DOHH2 (cell line): Measurements from ENCODE around the gene SLC45A3.

Source experiments
- CTCF ChIP-seq: fragments of 200-600 bp; sonication (generic); IDR thresholded peaks from one replicate; pipeline ENCODE4 v1.5.1; 2014; ENCODE audit warnings: antibody characterized with exemption, mild to moderate bottlenecking, low read depth, low read length; ENCODE audit not compliant: poor library complexity, severe bottlenecking
- EZH2phosphoT487 ChIP-seq: fragments of 200-600 bp; sonication (generic); IDR thresholded peaks from 2 replicates; pipeline ENCODE4 v1.6.1; 2017; ENCODE audit warnings: borderline replicate concordance, mild to moderate bottlenecking, antibody characterized with exemption, low read length, moderate library complexity, mixed read lengths

GRCh38 chr1:205610036-205610435 lies 70.3 kb downstream of the SLC45A3 start:
- TF ChIP-seq CTCF (no peak), EZH2phosphoT487 (no peak)
